GM12872 (cell line): ENCODE results near the gene ACSF3.

Source experiments
- CTCF ChIP-seq: IDR thresholded peaks from 3 replicates; pipeline ENCODE4 v1.5.1; 2011; ENCODE audit warnings: low read depth, mild to moderate bottlenecking, low read length, moderate library complexity; ENCODE audit not compliant: insufficient read depth

The ACSF3 gene

GRCh38 chr16:89175280-89176146, 81.9 kb downstream of the ACSF3 start:
- TF ChIP-seq CTCF: no peak

- no peak for TF ChIP-seq CTCF
Measured at GRCh38 chr16:89176147-89176690, 82.6 kb downstream of the ACSF3 start.

- TF ChIP-seq CTCF: no peak
Measured at GRCh38 chr16:89176717-89177116, 83.1 kb downstream of the ACSF3 start.

- TF ChIP-seq CTCF: no peak
Measured at GRCh38 chr16:89177501-89177900, 83.8 kb downstream of the ACSF3 start.

- no peak for TF ChIP-seq CTCF
Measured at GRCh38 chr16:89178453-89179147, 84.9 kb downstream of the ACSF3 start.

- no peak for TF ChIP-seq CTCF
Measured at GRCh38 chr16:89179148-89179484, 85.5 kb downstream of the ACSF3 start.

- no peak for TF ChIP-seq CTCF
Measured at GRCh38 chr16:89179656-89180315, 86.1 kb downstream of the ACSF3 start.
